ENCODE results near the gene OTULIN. TPM values are rescaled to one million over a fixed set of nuclear protein-coding genes. Genes with fewer than 3 reads are reported as not detected.

OTULIN gene
- total and polyA plus RNA-seq, 2 experiments from 2014 or later, result 24.3 to 43.9 TPM

DNA sequence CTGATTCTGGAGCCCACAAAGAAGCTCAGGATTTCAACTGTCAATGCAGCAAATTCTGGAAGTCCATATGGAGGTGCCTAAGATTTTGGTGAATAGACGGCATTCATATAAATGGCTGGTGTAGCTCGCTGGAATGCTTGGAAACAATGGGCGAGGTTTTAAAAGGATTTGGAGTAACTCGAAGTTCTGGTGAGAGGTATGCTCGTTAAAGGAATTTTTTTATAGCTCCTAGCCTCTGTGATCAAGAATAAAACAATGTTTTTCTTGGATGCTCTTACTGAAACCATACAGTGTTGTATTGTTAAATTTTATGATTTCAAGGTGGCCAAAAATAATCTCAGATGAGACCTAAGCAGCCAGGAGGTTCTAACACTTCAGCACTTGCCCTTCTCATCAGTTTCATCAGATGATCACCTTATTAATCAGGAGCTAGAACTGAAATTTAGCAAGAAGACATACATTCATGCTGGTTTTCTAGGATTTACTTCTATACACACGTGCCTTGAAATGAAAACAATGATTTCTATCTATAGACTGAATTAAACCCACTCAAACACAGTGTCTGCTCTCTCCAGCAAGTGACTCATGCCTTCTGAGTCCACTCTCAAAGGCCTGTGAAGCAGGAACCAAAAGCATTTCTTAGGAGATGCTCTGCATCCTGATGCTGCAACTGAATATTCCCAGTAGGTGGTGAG is 79.2 kb downstream of the OTULIN start:
- no peak overlapping the region for H3K4me2 ChIP-seq
- no peaks in the 10 kb centered on the region for H3K27me3 ChIP-seq (ENCODE audit: insufficient read depth)
- Mint-ChIP-seq H3K27me3 (ENCODE audit: insufficient read depth, low read depth, poor library complexity) (peaks cover 5% of the 10 kb centered on the region), H3K4me1 (peaks cover 35% of the 10 kb centered on the region), H3K4me3 (no peak overlapping the region), H3K9me3 (no peaks in the 10 kb centered on the region), H3K36me3 (ENCODE audit: low read depth) (0 out of 3 replicates have a peak, but pooled peaks cover 4% of the 10 kb centered on the region), H3K27ac (no peak overlapping the region)
- ATAC-seq (no peak), DNase-seq (ENCODE audit: low spot score) (no peak)
- H2AFZ ChIP-seq, result no peak overlapping the region
- no peak overlapping the region for H3K4me3 ChIP-seq
- H3F3A ChIP-seq (replicated peaks; ENCODE audit: low read depth), result no peaks in the 10 kb centered on the region
- no peaks in the 10 kb centered on the region for H4K20me1 ChIP-seq (replicated peaks; ENCODE audit: insufficient read depth)
- H3K36me3 ChIP-seq (ENCODE audit: insufficient read depth), result no peaks in the 10 kb centered on the region
- peaks cover 31% of the 10 kb centered on the region for H3K4me1 ChIP-seq (ENCODE audit: insufficient read depth)
- no peaks in the 10 kb centered on the region for H3K79me2 ChIP-seq (replicated peaks; ENCODE audit: insufficient read depth)
- TF ChIP-seq, protein P1, sequence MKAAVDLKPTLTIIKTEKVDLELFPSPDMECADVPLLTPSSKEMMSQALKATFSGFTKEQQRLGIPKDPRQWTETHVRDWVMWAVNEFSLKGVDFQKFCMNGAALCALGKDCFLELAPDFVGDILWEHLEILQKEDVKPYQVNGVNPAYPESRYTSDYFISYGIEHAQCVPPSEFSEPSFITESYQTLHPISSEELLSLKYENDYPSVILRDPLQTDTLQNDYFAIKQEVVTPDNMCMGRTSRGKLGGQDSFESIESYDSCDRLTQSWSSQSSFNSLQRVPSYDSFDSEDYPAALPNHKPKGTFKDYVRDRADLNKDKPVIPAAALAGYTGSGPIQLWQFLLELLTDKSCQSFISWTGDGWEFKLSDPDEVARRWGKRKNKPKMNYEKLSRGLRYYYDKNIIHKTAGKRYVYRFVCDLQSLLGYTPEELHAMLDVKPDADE (IDR thresholded peaks at IDR 0.05), result no peak
- TF ChIP-seq, protein P2, sequence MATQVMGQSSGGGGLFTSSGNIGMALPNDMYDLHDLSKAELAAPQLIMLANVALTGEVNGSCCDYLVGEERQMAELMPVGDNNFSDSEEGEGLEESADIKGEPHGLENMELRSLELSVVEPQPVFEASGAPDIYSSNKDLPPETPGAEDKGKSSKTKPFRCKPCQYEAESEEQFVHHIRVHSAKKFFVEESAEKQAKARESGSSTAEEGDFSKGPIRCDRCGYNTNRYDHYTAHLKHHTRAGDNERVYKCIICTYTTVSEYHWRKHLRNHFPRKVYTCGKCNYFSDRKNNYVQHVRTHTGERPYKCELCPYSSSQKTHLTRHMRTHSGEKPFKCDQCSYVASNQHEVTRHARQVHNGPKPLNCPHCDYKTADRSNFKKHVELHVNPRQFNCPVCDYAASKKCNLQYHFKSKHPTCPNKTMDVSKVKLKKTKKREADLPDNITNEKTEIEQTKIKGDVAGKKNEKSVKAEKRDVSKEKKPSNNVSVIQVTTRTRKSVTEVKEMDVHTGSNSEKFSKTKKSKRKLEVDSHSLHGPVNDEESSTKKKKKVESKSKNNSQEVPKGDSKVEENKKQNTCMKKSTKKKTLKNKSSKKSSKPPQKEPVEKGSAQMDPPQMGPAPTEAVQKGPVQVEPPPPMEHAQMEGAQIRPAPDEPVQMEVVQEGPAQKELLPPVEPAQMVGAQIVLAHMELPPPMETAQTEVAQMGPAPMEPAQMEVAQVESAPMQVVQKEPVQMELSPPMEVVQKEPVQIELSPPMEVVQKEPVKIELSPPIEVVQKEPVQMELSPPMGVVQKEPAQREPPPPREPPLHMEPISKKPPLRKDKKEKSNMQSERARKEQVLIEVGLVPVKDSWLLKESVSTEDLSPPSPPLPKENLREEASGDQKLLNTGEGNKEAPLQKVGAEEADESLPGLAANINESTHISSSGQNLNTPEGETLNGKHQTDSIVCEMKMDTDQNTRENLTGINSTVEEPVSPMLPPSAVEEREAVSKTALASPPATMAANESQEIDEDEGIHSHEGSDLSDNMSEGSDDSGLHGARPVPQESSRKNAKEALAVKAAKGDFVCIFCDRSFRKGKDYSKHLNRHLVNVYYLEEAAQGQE (IDR thresholded peaks at IDR 0.05; ENCODE audit: unreplicated experiment), result no peak
- TF ChIP-seq JUNB (IDR thresholded peaks at IDR 0.05; ENCODE audit: unreplicated experiment) (no peak), POLR2AphosphoS5 (IDR thresholded peaks at IDR 0.05; ENCODE audit: low read depth) (no peak), STAT1 (IDR thresholded peaks at IDR 0.05; ENCODE audit: unreplicated experiment) (no peak), CREB1 (CRISPR knock-in tag; IDR thresholded peaks at IDR 0.05; ENCODE audit: low read depth) (no peak), EZH2 (IDR thresholded peaks at IDR 0.05; ENCODE audit: low read depth, unreplicated experiment) (no peak), EZH2phosphoT487 (IDR thresholded peaks at IDR 0.05; ENCODE audit: unreplicated experiment) (no peak), ZNF114 (CRISPR knock-in tag; IDR thresholded peaks at IDR 0.05) (no peak), ZNF331 (CRISPR knock-in tag; IDR thresholded peaks at IDR 0.05; ENCODE audit: low read depth) (no peak), NANOG (IDR thresholded peaks at IDR 0.05; ENCODE audit: borderline replicate concordance) (no peak)
- TF ChIP-seq, protein P3, sequence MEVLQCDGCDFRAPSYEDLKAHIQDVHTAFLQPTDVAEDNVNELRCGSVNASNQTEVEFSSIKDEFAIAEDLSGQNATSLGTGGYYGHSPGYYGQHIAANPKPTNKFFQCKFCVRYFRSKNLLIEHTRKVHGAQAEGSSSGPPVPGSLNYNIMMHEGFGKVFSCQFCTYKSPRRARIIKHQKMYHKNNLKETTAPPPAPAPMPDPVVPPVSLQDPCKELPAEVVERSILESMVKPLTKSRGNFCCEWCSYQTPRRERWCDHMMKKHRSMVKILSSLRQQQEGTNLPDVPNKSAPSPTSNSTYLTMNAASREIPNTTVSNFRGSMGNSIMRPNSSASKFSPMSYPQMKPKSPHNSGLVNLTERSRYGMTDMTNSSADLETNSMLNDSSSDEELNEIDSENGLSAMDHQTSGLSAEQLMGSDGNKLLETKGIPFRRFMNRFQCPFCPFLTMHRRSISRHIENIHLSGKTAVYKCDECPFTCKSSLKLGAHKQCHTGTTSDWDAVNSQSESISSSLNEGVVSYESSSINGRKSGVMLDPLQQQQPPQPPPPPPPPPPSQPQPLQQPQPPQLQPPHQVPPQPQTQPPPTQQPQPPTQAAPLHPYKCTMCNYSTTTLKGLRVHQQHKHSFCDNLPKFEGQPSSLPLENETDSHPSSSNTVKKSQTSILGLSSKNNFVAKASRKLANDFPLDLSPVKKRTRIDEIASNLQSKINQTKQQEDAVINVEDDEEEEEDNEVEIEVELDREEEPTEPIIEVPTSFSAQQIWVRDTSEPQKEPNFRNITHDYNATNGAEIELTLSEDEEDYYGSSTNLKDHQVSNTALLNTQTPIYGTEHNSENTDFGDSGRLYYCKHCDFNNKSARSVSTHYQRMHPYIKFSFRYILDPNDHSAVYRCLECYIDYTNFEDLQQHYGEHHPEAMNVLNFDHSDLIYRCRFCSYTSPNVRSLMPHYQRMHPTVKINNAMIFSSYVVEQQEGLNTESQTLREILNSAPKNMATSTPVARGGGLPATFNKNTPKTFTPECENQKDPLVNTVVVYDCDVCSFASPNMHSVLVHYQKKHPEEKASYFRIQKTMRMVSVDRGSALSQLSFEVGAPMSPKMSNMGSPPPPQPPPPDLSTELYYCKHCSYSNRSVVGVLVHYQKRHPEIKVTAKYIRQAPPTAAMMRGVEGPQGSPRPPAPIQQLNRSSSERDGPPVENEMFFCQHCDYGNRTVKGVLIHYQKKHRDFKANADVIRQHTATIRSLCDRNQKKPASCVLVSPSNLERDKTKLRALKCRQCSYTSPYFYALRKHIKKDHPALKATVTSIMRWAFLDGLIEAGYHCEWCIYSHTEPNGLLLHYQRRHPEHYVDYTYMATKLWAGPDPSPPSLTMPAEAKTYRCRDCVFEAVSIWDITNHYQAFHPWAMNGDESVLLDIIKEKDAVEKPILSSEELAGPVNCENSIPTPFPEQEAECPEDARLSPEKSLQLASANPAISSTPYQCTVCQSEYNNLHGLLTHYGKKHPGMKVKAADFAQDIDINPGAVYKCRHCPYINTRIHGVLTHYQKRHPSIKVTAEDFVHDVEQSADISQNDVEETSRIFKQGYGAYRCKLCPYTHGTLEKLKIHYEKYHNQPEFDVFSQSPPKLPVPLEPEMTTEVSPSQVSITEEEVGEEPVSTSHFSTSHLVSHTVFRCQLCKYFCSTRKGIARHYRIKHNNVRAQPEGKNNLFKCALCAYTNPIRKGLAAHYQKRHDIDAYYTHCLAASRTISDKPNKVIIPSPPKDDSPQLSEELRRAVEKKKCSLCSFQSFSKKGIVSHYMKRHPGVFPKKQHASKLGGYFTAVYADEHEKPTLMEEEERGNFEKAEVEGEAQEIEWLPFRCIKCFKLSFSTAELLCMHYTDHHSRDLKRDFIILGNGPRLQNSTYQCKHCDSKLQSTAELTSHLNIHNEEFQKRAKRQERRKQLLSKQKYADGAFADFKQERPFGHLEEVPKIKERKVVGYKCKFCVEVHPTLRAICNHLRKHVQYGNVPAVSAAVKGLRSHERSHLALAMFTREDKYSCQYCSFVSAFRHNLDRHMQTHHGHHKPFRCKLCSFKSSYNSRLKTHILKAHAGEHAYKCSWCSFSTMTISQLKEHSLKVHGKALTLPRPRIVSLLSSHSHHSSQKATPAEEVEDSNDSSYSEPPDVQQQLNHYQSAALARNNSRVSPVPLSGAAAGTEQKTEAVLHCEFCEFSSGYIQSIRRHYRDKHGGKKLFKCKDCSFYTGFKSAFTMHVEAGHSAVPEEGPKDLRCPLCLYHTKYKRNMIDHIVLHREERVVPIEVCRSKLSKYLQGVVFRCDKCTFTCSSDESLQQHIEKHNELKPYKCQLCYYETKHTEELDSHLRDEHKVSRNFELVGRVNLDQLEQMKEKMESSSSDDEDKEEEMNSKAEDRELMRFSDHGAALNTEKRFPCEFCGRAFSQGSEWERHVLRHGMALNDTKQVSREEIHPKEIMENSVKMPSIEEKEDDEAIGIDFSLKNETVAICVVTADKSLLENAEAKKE (CRISPR knock-in tag; IDR thresholded peaks at IDR 0.05), result no peak
- TF ChIP-seq, protein P4, sequence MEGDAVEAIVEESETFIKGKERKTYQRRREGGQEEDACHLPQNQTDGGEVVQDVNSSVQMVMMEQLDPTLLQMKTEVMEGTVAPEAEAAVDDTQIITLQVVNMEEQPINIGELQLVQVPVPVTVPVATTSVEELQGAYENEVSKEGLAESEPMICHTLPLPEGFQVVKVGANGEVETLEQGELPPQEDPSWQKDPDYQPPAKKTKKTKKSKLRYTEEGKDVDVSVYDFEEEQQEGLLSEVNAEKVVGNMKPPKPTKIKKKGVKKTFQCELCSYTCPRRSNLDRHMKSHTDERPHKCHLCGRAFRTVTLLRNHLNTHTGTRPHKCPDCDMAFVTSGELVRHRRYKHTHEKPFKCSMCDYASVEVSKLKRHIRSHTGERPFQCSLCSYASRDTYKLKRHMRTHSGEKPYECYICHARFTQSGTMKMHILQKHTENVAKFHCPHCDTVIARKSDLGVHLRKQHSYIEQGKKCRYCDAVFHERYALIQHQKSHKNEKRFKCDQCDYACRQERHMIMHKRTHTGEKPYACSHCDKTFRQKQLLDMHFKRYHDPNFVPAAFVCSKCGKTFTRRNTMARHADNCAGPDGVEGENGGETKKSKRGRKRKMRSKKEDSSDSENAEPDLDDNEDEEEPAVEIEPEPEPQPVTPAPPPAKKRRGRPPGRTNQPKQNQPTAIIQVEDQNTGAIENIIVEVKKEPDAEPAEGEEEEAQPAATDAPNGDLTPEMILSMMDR (conservative IDR thresholded peaks at IDR 0.05; ENCODE audit: low read depth in 2 of 2), result no peak
- H3K27ac ChIP-seq (ENCODE audit: low read depth), result no peak overlapping the region
- no peaks in the 10 kb centered on the region for H3K9me2 ChIP-seq (ENCODE audit: insufficient read depth)

Data from GM23338 (cell line).